ENCODE data around the gene PPP1CA. TPM values are rescaled to one million over a fixed set of nuclear protein-coding genes. Genes with fewer than 3 reads are reported as not detected.
"Not testable (repeated sequence)": the region's sequence is repeated elsewhere in the genome, so short reads cannot be mapped to it uniquely, and the experiment has no call there.

PPP1CA gene
- total RNA-seq, 1 donor: 129 TPM

- DNase-seq (ENCODE audit: low read depth): no peak
- H3K4me3 ChIP-seq (ENCODE audit: low read depth, low read length): no peak overlapping the region
- no peak for TF ChIP-seq CTCF (IDR thresholded peaks at IDR 0.05; ENCODE audit: insufficient read depth, low read length)
Observed at GRCh38 chr11:67406969-67407687, 5.5 kb upstream of the PPP1CA start.

DNA sequence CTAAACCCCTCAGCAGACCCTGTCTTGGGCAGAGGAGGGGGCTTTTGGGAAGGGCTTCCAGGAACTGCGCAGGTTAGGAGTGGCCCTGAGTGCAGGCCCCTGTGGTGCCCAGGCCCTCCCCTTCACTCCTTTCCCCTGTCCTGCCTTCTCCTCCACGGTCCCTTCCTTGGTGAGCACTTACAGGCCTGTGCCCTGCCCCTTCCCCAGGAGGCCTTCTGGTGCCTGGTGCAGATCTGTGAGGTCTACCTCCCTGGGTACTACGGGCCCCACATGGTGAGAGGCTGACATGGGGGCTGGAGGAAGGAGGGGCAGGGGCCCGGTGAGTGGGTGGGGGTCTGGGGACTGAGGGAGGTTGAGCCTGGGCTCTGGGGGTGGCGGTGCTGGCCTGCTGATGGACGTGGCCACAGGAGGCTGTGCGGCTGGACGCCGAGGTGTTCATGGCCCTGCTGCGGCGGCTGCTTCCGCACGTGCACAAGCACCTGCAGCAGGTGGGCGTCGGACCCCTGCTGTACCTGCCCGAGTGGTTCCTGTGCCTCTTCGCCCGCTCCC is 4.8 kb upstream of the PPP1CA start:
- no peak for DNase-seq (ENCODE audit: low read depth)
- TF ChIP-seq CTCF (IDR thresholded peaks at IDR 0.05; ENCODE audit: insufficient read depth, low read length): no peak
- H3K4me3 ChIP-seq (ENCODE audit: low read depth, low read length): no peak overlapping the region

GRCh38 chr11:67405688-67406339 is 4.2 kb upstream of the PPP1CA start:
- DNase-seq (ENCODE audit: low read depth): no peak
- no peak overlapping the region for H3K4me3 ChIP-seq (ENCODE audit: low read depth, low read length)
- no peak for TF ChIP-seq CTCF (IDR thresholded peaks at IDR 0.05; ENCODE audit: insufficient read depth, low read length)

DNA sequence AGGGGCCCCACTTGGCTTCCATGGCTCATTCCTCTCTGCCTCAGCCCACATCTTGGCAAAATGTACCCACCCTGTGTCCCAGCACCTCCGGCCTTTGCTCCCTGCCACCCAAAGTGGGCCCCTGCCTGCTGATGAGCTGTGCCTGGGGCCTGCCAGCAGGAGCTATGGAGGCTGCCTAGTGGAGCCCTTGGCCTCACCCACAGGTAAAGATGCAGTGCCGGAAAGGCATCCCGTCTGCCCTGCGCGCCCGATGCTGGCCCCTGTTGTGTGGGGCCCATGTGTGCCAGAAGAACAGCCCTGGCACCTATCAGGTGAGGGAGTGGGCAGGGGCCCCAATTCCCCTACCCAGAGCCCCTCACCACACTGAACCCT is 3.5 kb upstream of the PPP1CA start:
- DNase-seq (ENCODE audit: low read depth): no peak
- no peak for TF ChIP-seq CTCF (IDR thresholded peaks at IDR 0.05; ENCODE audit: insufficient read depth, low read length)
- H3K4me3 ChIP-seq (ENCODE audit: low read depth, low read length): no peak overlapping the region

GRCh38 chr11:67404515-67405195 is 3.0 kb upstream of the PPP1CA start:
- DNase-seq (ENCODE audit: low read depth): no peak
- TF ChIP-seq CTCF (IDR thresholded peaks at IDR 0.05; ENCODE audit: insufficient read depth, low read length): no peak
- H3K4me3 ChIP-seq (ENCODE audit: low read depth, low read length): no peak overlapping the region

GRCh38 chr11:67403085-67403484 is 1.4 kb upstream of the PPP1CA start:
- H3K4me3 ChIP-seq (ENCODE audit: low read depth, low read length); DNase-seq (ENCODE audit: low read depth): not testable (repeated sequence)

DNA sequence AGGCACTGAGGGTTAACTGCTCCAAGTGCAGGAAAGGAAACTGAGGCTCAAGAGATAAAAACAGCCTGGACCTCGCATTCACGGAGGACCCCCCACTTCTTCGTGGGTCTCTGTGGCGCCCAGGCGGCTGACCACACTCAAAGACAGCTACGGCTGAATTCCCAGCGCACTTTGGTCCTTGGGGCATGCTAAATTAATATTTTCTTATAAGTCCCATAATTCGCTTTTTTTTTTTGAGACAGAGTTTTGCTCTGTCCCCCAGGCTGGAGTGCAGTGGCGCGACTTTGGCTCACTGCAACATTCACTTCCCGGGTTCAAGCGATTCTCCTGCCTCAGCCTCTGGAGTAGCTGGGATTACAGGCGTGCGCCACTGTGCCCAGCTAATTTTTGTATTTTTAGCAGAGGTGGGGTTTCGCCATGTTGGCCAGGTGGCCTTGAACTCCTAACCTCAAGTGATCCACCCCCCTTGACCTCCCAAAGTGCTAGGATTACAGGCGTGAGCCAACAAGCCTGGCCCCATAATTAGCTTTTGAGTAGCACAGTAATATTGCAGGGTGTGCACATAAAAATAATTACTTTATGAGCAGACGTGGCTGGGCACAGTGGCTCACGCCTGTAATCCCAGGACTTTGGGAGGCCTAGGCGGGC is 658 bp upstream of the PPP1CA start:
- peak overlapping the region; percentile 56 for H3K4me3 ChIP-seq (ENCODE audit: low read depth, low read length)
- DNase-seq (ENCODE audit: low read depth): not testable (repeated sequence)

Data from fibroblast of the aortic adventitia (primary cell).